Measurements from ENCODE around the gene TMEM45B.
"Not testable (repeated sequence)": the region's sequence is repeated elsewhere in the genome, so short reads cannot be mapped to it uniquely, and the experiment has no call there.

DNA sequence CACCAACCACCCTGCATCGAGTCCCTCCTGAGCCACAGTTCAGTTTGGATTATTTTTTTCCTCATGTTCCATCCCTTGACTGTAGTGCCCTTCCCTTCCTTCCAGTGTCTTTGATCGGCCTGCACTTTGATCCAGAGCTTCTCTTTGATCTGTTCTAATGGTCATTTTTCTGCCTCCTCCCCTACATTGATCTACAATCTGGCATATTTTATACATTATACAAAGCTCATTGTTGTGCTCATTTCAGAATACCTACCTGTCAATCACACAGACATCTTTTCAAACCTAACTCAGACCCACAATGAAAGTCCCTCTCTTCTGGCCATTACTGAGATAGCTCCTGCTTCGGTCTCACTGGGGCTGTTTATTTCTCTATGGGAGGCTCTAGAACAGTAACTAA, 8.2 kb downstream of the TMEM45B start:
- TF ChIP-seq, protein P1, sequence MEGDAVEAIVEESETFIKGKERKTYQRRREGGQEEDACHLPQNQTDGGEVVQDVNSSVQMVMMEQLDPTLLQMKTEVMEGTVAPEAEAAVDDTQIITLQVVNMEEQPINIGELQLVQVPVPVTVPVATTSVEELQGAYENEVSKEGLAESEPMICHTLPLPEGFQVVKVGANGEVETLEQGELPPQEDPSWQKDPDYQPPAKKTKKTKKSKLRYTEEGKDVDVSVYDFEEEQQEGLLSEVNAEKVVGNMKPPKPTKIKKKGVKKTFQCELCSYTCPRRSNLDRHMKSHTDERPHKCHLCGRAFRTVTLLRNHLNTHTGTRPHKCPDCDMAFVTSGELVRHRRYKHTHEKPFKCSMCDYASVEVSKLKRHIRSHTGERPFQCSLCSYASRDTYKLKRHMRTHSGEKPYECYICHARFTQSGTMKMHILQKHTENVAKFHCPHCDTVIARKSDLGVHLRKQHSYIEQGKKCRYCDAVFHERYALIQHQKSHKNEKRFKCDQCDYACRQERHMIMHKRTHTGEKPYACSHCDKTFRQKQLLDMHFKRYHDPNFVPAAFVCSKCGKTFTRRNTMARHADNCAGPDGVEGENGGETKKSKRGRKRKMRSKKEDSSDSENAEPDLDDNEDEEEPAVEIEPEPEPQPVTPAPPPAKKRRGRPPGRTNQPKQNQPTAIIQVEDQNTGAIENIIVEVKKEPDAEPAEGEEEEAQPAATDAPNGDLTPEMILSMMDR (IDR thresholded peaks at IDR 0.05), result not testable (repeated sequence)
- TF ChIP-seq POLR2A (IDR thresholded peaks at IDR 0.05), result not testable (repeated sequence)

All from gastroesophageal sphincter (tissue), 3 donors.